Neural progenitor cell (in vitro differentiated cells): Measurements from ENCODE around the gene SLC26A4.

ENCODE experiments used
- CTCF ChIP-seq: fragments of 200-600 bp; sonication (generic); IDR thresholded peaks from 2 replicates; pipeline ENCODE4 v1.5.1; 2017; ENCODE audit warnings: antibody characterized with exemption, mild to moderate bottlenecking
- EZH2 ChIP-seq: fragments of 200-600 bp; sonication (generic); IDR thresholded peaks from 2 replicates; pipeline ENCODE4 v1.6.1; 2017; ENCODE audit warnings: antibody characterized with exemption, mild to moderate bottlenecking, moderate library complexity
- EZH2phosphoT487 ChIP-seq: fragments of 200-600 bp; sonication (generic); IDR thresholded peaks from 2 replicates; pipeline ENCODE4 v1.6.1; 2017; ENCODE audit warnings: antibody characterized with exemption

GRCh38 chr7:107715531-107715930 lies 54.9 kb downstream of the SLC26A4 start:
- TF ChIP-seq CTCF = no peak
- no peak for TF ChIP-seq EZH2phosphoT487
- TF ChIP-seq EZH2 = no peak
